HG02678 (cell line): ENCODE results near the gene PPM1E.
"Not testable (repeated sequence)": the region's sequence is repeated elsewhere in the genome, so short reads cannot be mapped to it uniquely, and the experiment has no call there.

Experiments
- ATAC-seq: cut with Tn5 transposase; IDR thresholded peaks from one replicate; pipeline ENCODE4 v1.9.1; 2021; ENCODE audit warnings: mild to moderate bottlenecking, moderate library complexity; ENCODE audit not compliant: unreplicated experiment

Gene PPM1E

GRCh38 chr17:58778482-58778881 is 22.8 kb downstream of the PPM1E start:
- ATAC-seq = not testable (repeated sequence)

DNA sequence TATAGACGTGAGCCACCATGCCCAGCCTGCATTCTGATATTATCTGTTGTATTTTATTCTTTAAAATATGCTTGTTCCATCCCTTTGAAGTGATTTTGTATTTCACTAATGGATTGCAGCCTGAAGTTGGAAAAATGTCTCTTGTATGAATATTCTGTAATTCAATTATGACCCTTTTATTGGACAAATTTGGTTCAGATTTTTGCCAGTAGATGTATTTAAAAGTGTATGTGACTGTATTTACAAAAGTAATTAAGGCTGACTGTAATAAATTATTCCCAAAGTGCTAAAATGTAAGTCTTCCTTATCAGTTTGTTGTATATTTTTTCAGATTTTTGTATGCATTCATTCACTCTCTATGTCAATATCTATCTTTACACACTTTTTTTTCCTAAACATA is 23.8 kb downstream of the PPM1E start:
- ATAC-seq = no peak

GRCh38 chr17:58783380-58783779 is 27.7 kb downstream of the PPM1E start:
- no peak for ATAC-seq

DNA sequence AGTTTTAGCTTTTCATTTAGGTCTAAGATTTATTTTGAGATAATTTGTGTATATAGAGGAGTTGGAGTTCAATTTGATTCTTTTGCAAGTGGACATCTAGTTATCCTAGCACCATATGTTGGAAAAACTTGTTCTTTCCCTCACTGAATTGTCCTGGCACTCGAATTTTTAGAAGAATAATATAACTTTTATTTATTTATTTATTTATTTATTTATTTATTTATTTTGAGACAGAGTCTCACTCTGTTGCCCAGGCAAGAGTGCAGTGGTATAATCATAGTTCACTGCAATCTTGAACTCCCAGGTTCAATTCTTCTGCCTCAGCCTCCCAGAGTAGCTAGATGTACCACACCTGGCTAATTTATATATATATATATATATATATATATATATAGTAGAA is 29.4 kb downstream of the PPM1E start:
- no peak for ATAC-seq

DNA sequence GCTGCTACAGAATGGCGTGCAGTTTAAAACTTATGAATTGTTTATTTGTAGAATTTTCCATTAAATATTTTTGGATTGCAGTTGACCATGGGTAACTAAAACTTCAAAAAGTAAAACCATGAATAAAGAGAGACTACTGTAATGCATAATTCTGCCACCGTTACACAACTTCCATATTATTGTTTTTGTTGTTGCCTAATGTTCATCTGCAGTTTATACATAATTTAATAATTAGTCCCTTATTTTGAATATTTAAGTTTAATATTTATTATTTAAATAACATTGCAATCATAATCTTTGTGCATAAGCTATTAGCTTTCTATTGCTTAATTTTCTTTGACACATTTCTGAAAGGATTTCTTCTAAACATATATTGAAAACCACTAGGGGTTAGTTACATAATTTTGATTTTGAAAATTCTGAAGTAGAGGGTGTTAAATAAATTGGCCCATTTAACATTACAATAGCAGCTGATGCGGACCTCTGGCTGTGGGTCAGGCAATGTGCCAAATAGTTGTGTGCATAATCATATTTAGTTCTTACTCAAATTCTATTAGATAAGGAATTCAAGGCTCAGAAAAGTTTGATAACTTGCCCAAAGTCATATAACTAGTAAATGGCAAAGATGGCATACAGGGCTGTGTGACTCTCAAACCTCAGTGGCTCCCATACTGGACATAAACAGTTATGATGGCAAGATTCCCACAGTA is 31.1 kb downstream of the PPM1E start:
- ATAC-seq = no peak

DNA sequence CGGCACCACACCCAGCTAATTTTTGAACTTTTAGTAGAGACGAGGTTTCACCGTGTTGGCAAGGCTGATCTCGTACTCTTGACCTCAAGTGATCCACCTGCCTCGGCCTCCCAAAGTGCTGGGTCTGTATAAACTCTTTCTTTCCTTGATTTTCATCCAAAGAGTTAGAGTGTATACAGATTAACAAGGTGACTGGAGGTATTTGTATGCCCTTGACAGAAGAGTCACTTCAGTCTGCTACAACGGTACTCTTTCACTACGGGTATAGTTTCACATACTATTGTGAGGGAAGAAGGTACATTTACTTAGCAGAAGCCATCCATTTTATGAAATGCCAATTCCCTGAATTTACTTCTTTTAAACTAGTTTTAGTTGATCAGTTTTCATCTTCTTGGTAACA is 32.5 kb downstream of the PPM1E start:
- no peak for ATAC-seq

DNA sequence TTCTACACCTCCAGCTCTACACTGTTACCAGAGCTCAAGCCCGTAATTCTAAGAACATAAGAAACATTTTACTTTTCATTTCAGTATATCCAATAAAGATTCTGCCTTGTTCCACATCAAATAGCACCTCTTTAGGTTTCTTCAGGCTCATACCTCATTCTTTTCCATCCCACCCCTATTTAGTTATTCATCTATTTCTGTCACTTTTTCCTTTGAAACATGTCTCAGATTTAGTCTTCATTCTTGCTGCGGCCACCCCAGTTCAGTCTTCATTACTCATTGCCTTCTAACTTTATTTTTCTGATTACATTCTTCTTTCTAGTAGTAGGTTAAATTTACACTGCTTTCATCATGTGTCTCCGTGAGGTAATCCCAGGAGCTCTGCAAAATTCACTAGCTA is 33.5 kb downstream of the PPM1E start:
- ATAC-seq = no peak

- ATAC-seq = no peak
These were observed 34.2 kb downstream of the PPM1E start for GRCh38 chr17:58789831-58790230.

- not testable (repeated sequence) for ATAC-seq
These were observed 38.9 kb downstream of the PPM1E start for GRCh38 chr17:58794508-58794907.

- ATAC-seq = no peak
These were observed 46.5 kb downstream of the PPM1E start for GRCh38 chr17:58802188-58802587.

DNA sequence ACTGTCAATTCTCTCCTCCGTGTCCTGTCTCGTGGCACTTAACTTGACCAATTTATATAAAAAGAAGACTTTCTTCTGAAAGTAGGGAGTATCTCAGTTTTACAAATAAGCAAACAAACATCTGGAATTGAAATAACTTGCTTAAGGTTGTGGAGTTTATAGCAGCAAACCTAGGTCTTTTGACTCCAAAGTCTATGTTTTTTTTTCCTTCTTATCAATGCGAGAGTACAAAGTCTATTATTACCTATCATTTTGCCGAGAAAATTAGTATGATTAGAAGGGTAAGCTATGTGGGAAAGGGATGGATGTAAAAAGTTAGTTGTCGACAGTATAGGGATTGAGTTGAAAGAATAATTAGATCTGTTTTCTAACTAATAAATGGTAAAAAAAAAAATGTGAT is 50.4 kb downstream of the PPM1E start:
- ATAC-seq = no peak

DNA sequence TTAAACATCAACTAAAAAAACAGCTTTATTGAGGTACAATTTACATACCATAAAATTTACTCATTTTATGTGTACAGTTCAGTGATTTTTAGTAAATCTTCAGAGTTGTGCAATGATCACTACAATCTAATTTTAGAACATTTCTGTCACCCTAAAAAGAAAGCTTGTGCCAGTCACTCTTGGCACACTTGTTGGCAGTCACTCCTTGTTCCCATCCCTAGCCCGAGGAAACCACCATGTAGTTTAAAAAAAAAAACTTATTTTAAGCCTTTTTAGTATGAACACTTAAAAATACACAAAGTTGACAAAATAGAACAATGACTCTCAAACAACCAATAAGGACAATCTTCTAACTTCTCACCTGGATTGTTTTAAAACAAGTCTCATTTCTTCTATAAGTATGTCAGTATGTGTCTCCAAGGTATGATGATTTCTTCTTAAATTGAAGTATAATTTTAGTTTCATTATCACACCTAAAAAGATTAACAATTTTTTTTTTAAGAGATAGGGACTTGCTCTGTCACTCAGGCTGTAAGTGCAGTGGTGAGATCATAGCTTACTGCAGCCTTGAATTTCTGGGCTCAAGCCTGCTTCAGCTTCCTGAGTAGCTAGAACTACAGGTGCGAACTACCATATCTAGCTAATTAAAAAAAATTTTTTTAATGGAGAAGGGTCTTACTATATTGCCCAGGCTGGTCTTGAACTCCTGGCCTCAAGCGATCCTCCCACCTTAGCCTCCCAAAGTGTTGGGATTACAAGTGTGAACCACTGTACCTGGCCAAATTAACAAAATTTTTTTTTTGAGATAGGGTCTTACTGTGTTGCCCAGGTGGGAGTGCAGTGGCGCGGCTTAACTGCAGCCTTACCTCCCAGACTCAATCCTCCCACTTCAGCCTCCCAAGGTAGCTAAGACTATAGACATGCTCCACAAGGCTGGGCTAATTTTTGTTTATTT is 53.2 kb downstream of the PPM1E start:
- ATAC-seq = no peak

- no peak for ATAC-seq
These were observed 53.9 kb downstream of the PPM1E start for GRCh38 chr17:58809564-58809936.

- ATAC-seq = no peak
These were observed 55.6 kb downstream of the PPM1E start for GRCh38 chr17:58811290-58811689.

- no peak for ATAC-seq
These were observed 58.1 kb downstream of the PPM1E start for GRCh38 chr17:58813712-58814111.

DNA sequence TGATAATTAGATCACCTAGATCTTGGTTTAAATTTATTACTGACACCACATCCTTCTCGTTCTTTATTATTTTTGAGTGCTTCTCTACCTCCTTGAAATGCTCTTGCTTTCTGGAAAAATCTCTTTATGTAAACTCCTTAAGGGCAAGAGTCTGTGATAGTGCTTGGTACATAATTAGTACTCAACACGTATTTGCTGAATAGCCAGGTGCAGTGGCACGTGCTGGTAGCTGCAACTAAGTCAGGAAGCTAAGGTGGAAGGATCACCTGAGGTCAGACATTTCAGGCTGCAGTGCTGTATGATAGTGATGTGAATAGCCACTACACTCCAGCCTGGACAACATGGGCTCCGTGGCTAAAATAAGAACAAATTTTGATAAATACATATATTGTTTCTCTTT is 63.0 kb downstream of the PPM1E start:
- ATAC-seq = no peak

DNA sequence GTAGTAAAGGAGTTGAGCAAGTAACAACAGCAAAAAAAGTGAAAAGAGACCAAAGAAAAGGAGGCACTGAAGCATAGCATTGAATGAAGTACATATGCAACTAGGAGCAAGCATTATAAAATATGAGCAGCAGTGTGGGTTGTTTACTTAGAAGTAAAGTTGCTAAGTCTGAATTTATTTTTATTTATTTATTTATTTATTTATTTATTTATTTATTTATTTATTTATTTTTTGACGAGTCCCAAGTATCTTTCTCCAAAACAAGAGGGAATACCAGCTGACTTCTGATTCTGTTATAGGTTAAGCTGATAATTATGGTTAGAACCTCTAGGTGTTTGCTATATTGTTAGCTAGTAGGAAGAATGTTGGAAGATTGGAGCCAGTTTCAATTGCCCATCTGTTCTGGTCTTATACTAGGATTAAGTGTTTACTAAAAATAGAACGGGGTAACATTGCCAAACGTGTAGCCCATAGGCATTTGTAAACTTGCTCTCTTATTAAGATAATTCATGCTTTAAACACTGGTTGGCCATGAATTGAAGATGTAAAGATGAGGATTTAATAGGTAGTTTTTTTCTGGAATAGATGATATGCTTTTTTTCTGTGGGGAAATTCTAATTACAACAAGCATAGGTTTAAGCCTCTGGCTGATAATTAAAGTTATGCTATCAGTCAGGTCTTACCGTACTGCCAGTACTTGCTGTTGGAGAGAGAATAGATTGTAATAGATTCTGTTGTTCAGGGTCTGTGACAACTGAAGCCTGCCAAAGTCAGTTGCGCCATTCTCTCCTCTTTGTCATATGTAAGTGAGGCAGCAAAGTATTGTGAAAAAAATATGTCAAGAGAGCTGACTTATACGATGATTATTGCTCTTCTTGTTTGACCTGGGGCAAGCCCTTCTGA is 66.7 kb downstream of the PPM1E start:
- ATAC-seq = no peak

DNA sequence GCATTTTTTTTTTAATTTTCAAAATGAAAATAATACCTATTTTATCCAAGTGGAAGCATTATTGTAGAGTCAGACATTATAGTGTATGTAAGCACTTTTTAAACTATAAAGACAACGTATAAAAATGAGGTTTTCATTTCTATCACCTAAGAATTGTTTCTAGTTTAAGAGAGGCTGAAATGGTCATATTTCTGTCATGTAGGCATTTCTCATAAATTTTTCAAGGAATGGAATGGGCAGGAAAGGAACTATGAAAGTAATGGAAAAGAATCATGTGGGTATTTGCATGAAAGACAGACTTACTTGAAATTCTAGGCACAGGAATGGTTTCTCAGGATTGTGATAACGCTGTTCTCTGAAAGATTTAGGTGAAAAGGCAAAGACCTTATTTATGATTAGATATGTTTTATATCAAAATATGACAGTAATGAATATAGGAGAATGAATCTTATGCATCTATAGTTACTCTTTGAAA is 67.4 kb downstream of the PPM1E start:
- no peak for ATAC-seq

DNA sequence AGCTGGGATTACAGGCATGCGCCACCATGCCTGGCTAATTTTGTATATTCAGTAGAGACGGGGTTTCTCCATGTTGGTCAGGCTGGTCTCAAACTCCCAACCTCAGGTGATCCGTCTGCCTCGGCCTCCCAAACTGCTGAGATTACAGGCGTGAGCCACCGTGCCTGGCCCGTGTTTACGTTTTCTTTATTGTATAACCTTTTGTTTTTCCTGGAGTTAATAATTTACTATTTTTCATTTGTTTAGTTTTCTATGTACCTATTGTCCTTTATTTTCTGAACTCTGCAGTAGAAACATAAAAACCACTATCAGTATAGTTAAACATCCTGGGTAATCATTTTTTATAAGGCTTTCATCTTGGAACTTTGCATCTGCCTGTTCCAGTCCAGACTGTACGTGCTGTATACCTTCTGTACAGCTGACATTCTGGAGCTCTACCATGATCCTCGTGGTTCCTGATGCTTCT is 73.6 kb downstream of the PPM1E start:
- ATAC-seq = no peak

GRCh38 chr17:58831780-58832179 is 76.1 kb downstream of the PPM1E start:
- no peak for ATAC-seq

DNA sequence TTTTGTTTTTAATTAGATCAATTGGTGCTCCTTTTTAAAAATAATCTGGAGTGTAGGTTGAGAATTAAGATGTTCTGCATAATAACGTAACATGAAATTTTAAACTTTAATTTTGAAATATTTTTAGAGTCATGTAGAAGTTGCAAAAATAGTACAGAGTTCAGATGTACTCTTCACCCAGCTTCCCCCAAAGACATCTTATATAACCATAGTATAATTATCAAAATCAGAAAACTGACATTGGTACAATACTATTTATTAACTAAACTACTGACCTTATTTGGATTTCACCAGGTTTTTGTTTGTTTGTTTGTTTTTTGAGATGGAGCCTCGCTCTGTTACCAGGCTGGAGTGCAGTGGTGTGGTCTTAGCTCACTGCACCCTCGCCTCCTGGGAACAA is 76.9 kb downstream of the PPM1E start:
- no peak for ATAC-seq
